Gastroesophageal sphincter (tissue), 3 donors: Measurements from ENCODE around the gene ECI1.
"Not testable (repeated sequence)": the region's sequence is repeated elsewhere in the genome, so short reads cannot be mapped to it uniquely, and the experiment has no call there.

Experiments
- POLR2AphosphoS5 ChIP-seq: sonication (generic); formaldehyde crosslinking; IDR thresholded peaks from one replicate; pipeline ENCODE4 v1.6.1; 2017; ENCODE audit warnings: antibody characterized with exemption
- TF ChIP-seq, protein P1 (sequence below), 4 experiments: fragments of 200-600 bp in 2 of 4; fragments of 450-650 bp in 2 of 4; sonication (generic) in 1 of 4; IDR thresholded peaks; one replicate each; pipeline ENCODE4 v1.5.1; 2017 to 2019; ENCODE audit warnings: antibody characterized with exemption in 4 of 4, mild to moderate bottlenecking in 2 of 4, moderate library complexity in 2 of 4

DNA sequence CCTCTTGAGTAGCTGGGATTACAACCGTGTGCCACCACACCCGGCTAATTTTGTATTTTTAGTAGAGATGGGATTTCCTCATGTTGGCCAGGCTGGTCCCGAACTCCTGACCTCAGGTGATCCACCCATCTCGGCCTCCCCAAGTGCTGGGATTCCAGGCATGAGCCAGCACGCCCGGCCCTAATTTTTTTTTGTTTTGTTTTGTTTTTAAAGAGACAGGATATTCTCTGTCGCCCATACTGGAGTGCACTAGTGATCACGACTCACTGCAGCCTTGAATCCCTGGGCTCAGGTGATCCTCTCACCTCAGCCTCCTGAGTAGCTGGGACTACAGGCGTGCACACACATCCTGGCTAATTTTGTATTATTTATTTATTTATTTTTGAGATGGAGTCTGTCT lies 11.1 kb downstream of the ECI1 start:
- TF ChIP-seq, protein P1, sequence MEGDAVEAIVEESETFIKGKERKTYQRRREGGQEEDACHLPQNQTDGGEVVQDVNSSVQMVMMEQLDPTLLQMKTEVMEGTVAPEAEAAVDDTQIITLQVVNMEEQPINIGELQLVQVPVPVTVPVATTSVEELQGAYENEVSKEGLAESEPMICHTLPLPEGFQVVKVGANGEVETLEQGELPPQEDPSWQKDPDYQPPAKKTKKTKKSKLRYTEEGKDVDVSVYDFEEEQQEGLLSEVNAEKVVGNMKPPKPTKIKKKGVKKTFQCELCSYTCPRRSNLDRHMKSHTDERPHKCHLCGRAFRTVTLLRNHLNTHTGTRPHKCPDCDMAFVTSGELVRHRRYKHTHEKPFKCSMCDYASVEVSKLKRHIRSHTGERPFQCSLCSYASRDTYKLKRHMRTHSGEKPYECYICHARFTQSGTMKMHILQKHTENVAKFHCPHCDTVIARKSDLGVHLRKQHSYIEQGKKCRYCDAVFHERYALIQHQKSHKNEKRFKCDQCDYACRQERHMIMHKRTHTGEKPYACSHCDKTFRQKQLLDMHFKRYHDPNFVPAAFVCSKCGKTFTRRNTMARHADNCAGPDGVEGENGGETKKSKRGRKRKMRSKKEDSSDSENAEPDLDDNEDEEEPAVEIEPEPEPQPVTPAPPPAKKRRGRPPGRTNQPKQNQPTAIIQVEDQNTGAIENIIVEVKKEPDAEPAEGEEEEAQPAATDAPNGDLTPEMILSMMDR (IDR thresholded peaks at IDR 0.05), result not testable (repeated sequence)
- not testable (repeated sequence) for TF ChIP-seq POLR2AphosphoS5
